ENCODE measurements around the gene NT5DC1.
A peak's percentile ranks its signal among the peaks of the same experiment; 100 is the strongest.

Gene NT5DC1

GRCh38 chr6:116265041-116265829 is 164.6 kb downstream of the NT5DC1 start:
- no peaks in the 10 kb centered on the region for H3K4me1 ChIP-seq (ENCODE audit: control insufficient read depth in 5 of 5, insufficient read depth in 5 of 5, low read length in 5 of 5)
- H3K27me3 ChIP-seq (ENCODE audit: control insufficient read depth in 5 of 5, insufficient read depth in 4 of 5, low read length in 5 of 5) = no peaks in the 10 kb centered on the region
- no peak overlapping the region for H3K4me3 ChIP-seq (ENCODE audit: low read depth in 1 of 5, low read length in 5 of 5)
- H3K36me3 ChIP-seq (ENCODE audit: control insufficient read depth in 5 of 5, insufficient read depth in 5 of 5, low read length in 5 of 5) = peaks cover 0 to 8% (median 0%) of the 10 kb centered on the region in 5 donors
- H3K9me3 ChIP-seq (ENCODE audit: control insufficient read depth in 5 of 5, low read length in 5 of 5) = peaks cover 0 to 5% (median 0%) of the 10 kb centered on the region in 5 donors
- no peak overlapping the region for H3K9ac ChIP-seq (ENCODE audit: low read length in 5 of 5)
- H3K27ac ChIP-seq (ENCODE audit: low read depth, low read length) = no peak overlapping the region

GRCh38 chr6:116266803-116267202 is 166.2 kb downstream of the NT5DC1 start:
- peaks cover 0 to 5% (median 0%) of the 10 kb centered on the region in 5 donors for H3K9me3 ChIP-seq (ENCODE audit: control insufficient read depth in 5 of 5, low read length in 5 of 5)
- no peaks in the 10 kb centered on the region for H3K4me1 ChIP-seq (ENCODE audit: control insufficient read depth in 5 of 5, insufficient read depth in 5 of 5, low read length in 5 of 5)
- H3K27ac ChIP-seq (ENCODE audit: low read depth, low read length) = no peak overlapping the region
- no peak overlapping the region for H3K9ac ChIP-seq (ENCODE audit: low read length in 5 of 5)
- H3K27me3 ChIP-seq (ENCODE audit: control insufficient read depth in 5 of 5, insufficient read depth in 4 of 5, low read length in 5 of 5) = no peaks in the 10 kb centered on the region
- peaks cover 0 to 12% (median 0%) of the 10 kb centered on the region in 5 donors for H3K36me3 ChIP-seq (ENCODE audit: control insufficient read depth in 5 of 5, insufficient read depth in 5 of 5, low read length in 5 of 5)
- H3K4me3 ChIP-seq (ENCODE audit: low read depth in 1 of 5, low read length in 5 of 5) = no peak overlapping the region

GRCh38 chr6:116267836-116268588 is 167.4 kb downstream of the NT5DC1 start:
- Histone ChIP-seq H3K36me3 (ENCODE audit: control insufficient read depth in 5 of 5, insufficient read depth in 5 of 5, low read length in 5 of 5) (peaks cover 0 to 17% (median 4%) of the 10 kb centered on the region in 5 donors), H3K9ac (ENCODE audit: low read length in 5 of 5) (no peak overlapping the region), H3K27me3 (ENCODE audit: control insufficient read depth in 5 of 5, insufficient read depth in 4 of 5, low read length in 5 of 5) (no peaks in the 10 kb centered on the region), H3K9me3 (ENCODE audit: control insufficient read depth in 5 of 5, low read length in 5 of 5) (peaks cover 0 to 5% (median 0%) of the 10 kb centered on the region in 5 donors), H3K4me1 (ENCODE audit: control insufficient read depth in 5 of 5, insufficient read depth in 5 of 5, low read length in 5 of 5) (no peaks in the 10 kb centered on the region), H3K27ac (ENCODE audit: low read depth, low read length) (no peak overlapping the region), H3K4me3 (ENCODE audit: low read depth in 1 of 5, low read length in 5 of 5) (no peak overlapping the region)

GRCh38 chr6:116268589-116269293 is 168.1 kb downstream of the NT5DC1 start:
- Histone ChIP-seq H3K27ac (ENCODE audit: low read depth, low read length) (no peak overlapping the region), H3K4me1 (ENCODE audit: control insufficient read depth in 5 of 5, insufficient read depth in 5 of 5, low read length in 5 of 5) (no peaks in the 10 kb centered on the region), H3K36me3 (ENCODE audit: control insufficient read depth in 5 of 5, insufficient read depth in 5 of 5, low read length in 5 of 5) (peaks cover 2 to 23% (median 4%) of the 10 kb centered on the region in 5 donors), H3K4me3 (ENCODE audit: low read depth in 1 of 5, low read length in 5 of 5) (no peak overlapping the region), H3K9me3 (ENCODE audit: control insufficient read depth in 5 of 5, low read length in 5 of 5) (peaks cover 0 to 1% (median 0%) of the 10 kb centered on the region in 5 donors), H3K27me3 (ENCODE audit: control insufficient read depth in 5 of 5, insufficient read depth in 4 of 5, low read length in 5 of 5) (no peaks in the 10 kb centered on the region), H3K9ac (ENCODE audit: low read length in 5 of 5) (no peak overlapping the region)

- Histone ChIP-seq H3K27ac (ENCODE audit: low read depth, low read length) (no peak overlapping the region), H3K9me3 (ENCODE audit: control insufficient read depth in 5 of 5, low read length in 5 of 5) (no peaks in the 10 kb centered on the region), H3K36me3 (ENCODE audit: control insufficient read depth in 5 of 5, insufficient read depth in 5 of 5, low read length in 5 of 5) (peaks cover 2 to 21% (median 7%) of the 10 kb centered on the region in 5 donors), H3K4me1 (ENCODE audit: control insufficient read depth in 5 of 5, insufficient read depth in 5 of 5, low read length in 5 of 5) (peaks cover 2 to 13% (median 12%) of the 10 kb centered on the region in 5 donors), H3K27me3 (ENCODE audit: control insufficient read depth in 5 of 5, insufficient read depth in 4 of 5, low read length in 5 of 5) (no peaks in the 10 kb centered on the region), H3K4me3 (ENCODE audit: low read depth in 1 of 5, low read length in 5 of 5) (no peak overlapping the region), H3K9ac (ENCODE audit: low read length in 5 of 5) (no peak overlapping the region)
Observed at GRCh38 chr6:116271149-116271708, 170.6 kb downstream of the NT5DC1 start.

GRCh38 chr6:116277124-116277523 is 176.5 kb downstream of the NT5DC1 start:
- Histone ChIP-seq H3K27ac (ENCODE audit: low read depth, low read length) (no peak overlapping the region), H3K36me3 (ENCODE audit: control insufficient read depth in 5 of 5, insufficient read depth in 5 of 5, low read length in 5 of 5) (peaks cover 5 to 23% (median 7%) of the 10 kb centered on the region in 5 donors)

GRCh38 chr6:116278481-116278829 is 177.8 kb downstream of the NT5DC1 start:
- Histone ChIP-seq H3K27ac (ENCODE audit: low read depth, low read length) (peak overlapping the region; percentile 99), H3K4me3 (ENCODE audit: low read depth in 1 of 5, low read length in 5 of 5) (peak overlapping the region; percentile 89 to 98 (median 96)), H3K9me3 (ENCODE audit: control insufficient read depth in 5 of 5, low read length in 5 of 5) (no peaks in the 10 kb centered on the region), H3K27me3 (ENCODE audit: control insufficient read depth in 5 of 5, insufficient read depth in 4 of 5, low read length in 5 of 5) (no peaks in the 10 kb centered on the region), H3K36me3 (ENCODE audit: control insufficient read depth in 5 of 5, insufficient read depth in 5 of 5, low read length in 5 of 5) (peaks cover under 1 to 14% (median 4%) of the 10 kb centered on the region in 5 donors), H3K4me1 (ENCODE audit: control insufficient read depth in 5 of 5, insufficient read depth in 5 of 5, low read length in 5 of 5) (peaks cover 14 to 55% (median 52%) of the 10 kb centered on the region in 5 donors), H3K9ac (ENCODE audit: low read length in 5 of 5) (peak overlapping the region; percentile 95 to 98 (median 97))

More at GRCh38 chr6:116277124-116277523, 176.5 kb downstream of the NT5DC1 start:
- no peaks in the 10 kb centered on the region for H3K9me3 ChIP-seq (ENCODE audit: control insufficient read depth in 5 of 5, low read length in 5 of 5)
- peak overlapping the region; percentile 6 to 68 (median 60) for H3K9ac ChIP-seq (ENCODE audit: low read length in 5 of 5)
- no peaks in the 10 kb centered on the region for H3K27me3 ChIP-seq (ENCODE audit: control insufficient read depth in 5 of 5, insufficient read depth in 4 of 5, low read length in 5 of 5)
- peaks cover 14 to 55% (median 52%) of the 10 kb centered on the region in 5 donors for H3K4me1 ChIP-seq (ENCODE audit: control insufficient read depth in 5 of 5, insufficient read depth in 5 of 5, low read length in 5 of 5)
- H3K4me3 ChIP-seq (ENCODE audit: low read depth in 1 of 5, low read length in 5 of 5) = peak overlapping the region; percentile 35 to 98 (median 49)

GRCh38 chr6:116278854-116279231 is 178.2 kb downstream of the NT5DC1 start:
- Histone ChIP-seq H3K27ac (ENCODE audit: low read depth, low read length) (peak overlapping the region; percentile 99), H3K9me3 (ENCODE audit: control insufficient read depth in 5 of 5, low read length in 5 of 5) (no peaks in the 10 kb centered on the region), H3K9ac (ENCODE audit: low read length in 5 of 5) (peak overlapping the region; percentile 95 to 98 (median 97)), H3K4me1 (ENCODE audit: control insufficient read depth in 5 of 5, insufficient read depth in 5 of 5, low read length in 5 of 5) (peaks cover 14 to 55% (median 52%) of the 10 kb centered on the region in 5 donors), H3K27me3 (ENCODE audit: control insufficient read depth in 5 of 5, insufficient read depth in 4 of 5, low read length in 5 of 5) (no peaks in the 10 kb centered on the region), H3K4me3 (ENCODE audit: low read depth in 1 of 5, low read length in 5 of 5) (peak overlapping the region; percentile 89 to 98 (median 96)), H3K36me3 (ENCODE audit: control insufficient read depth in 5 of 5, insufficient read depth in 5 of 5, low read length in 5 of 5) (peaks cover 0 to 11% (median 3%) of the 10 kb centered on the region in 5 donors)

- Histone ChIP-seq H3K9me3 (ENCODE audit: control insufficient read depth in 5 of 5, low read length in 5 of 5) (no peaks in the 10 kb centered on the region), H3K27ac (ENCODE audit: low read depth, low read length) (peak within 1 kb of the TSS; percentile 99), H3K4me1 (ENCODE audit: control insufficient read depth in 5 of 5, insufficient read depth in 5 of 5, low read length in 5 of 5) (peaks cover 14 to 55% (median 52%) of the 10 kb centered on the region in 5 donors)
Observed at GRCh38 chr6:116279232-116280160, 178.8 kb downstream of the NT5DC1 start, which contains the start of gene TSPYL1. TSPYL1 (minus strand) TSS chr6:116279930; CDS start chr6:116279830, 100 bp downstream.

More at GRCh38 chr6:116279232-116280160, 178.8 kb downstream of the NT5DC1 start, which contains the start of gene TSPYL1:
- H3K9ac ChIP-seq (ENCODE audit: low read length in 5 of 5) = peak within 1 kb of the TSS; percentile 95 to 98 (median 97)
- H3K27me3 ChIP-seq (ENCODE audit: control insufficient read depth in 5 of 5, insufficient read depth in 4 of 5, low read length in 5 of 5) = no peaks in the 10 kb centered on the region
- peaks cover 0 to 7% (median 3%) of the 10 kb centered on the region in 5 donors for H3K36me3 ChIP-seq (ENCODE audit: control insufficient read depth in 5 of 5, insufficient read depth in 5 of 5, low read length in 5 of 5)
- H3K4me3 ChIP-seq (ENCODE audit: low read depth in 1 of 5, low read length in 5 of 5) = peak within 1 kb of the TSS; percentile 89 to 98 (median 96)
